NB4 (cell line): ENCODE results near the gene TCF4.

Source experiments
- DNase-seq: peaks from one replicate; pipeline ENCODE4 v3.0.0; 2010; ENCODE audit warnings: low read depth
- H3K4me3 ChIP-seq: one replicate; pipeline ENCODE4 v1.5.1; 2011; ENCODE audit warnings: mild to moderate bottlenecking, low read depth, low read length, moderate library complexity
- MYC ChIP-seq: IDR thresholded peaks from 2 replicates; pipeline ENCODE4 v1.6.1; 2011; ENCODE audit warnings: low read depth, low read length
- POLR2A ChIP-seq: IDR thresholded peaks from 2 replicates; pipeline ENCODE4 v1.6.1; 2011; ENCODE audit warnings: mild to moderate bottlenecking; ENCODE audit not compliant: insufficient read length; ENCODE audit errors: extremely low read depth
- TF ChIP-seq, protein P1 (sequence below): IDR thresholded peaks from one replicate; pipeline ENCODE4 v1.5.1; 2012; ENCODE audit warnings: low read depth, low read length
- TF ChIP-seq, protein P2 (sequence below): IDR thresholded peaks from 2 replicates; pipeline ENCODE4 v1.6.1; 2011; ENCODE audit warnings: low read depth, low read length

The TCF4 gene

DNA sequence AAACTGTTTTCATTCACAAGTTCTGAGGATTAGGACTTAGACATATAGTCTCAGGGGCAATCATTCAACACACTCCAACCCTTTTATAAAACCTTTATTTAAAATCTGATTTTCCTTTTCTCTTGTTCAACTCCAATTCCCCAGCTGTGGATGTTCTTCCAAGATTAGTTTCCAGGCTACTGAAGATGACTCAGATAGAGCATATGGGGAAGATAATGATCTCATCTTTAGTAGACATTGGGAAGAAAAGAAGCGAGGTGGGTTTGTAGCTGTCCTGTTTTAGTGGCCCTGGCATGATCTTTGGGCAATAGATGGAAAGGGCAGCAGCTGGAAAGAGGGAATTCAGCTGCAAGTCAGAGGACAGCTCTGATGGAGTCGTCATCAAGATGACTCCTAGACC, 381.1 kb downstream of the TCF4 start:
- DNase-seq, result no peak
- TF ChIP-seq POLR2A, result no peak
- TF ChIP-seq, protein P1, sequence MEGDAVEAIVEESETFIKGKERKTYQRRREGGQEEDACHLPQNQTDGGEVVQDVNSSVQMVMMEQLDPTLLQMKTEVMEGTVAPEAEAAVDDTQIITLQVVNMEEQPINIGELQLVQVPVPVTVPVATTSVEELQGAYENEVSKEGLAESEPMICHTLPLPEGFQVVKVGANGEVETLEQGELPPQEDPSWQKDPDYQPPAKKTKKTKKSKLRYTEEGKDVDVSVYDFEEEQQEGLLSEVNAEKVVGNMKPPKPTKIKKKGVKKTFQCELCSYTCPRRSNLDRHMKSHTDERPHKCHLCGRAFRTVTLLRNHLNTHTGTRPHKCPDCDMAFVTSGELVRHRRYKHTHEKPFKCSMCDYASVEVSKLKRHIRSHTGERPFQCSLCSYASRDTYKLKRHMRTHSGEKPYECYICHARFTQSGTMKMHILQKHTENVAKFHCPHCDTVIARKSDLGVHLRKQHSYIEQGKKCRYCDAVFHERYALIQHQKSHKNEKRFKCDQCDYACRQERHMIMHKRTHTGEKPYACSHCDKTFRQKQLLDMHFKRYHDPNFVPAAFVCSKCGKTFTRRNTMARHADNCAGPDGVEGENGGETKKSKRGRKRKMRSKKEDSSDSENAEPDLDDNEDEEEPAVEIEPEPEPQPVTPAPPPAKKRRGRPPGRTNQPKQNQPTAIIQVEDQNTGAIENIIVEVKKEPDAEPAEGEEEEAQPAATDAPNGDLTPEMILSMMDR, result no peak
- TF ChIP-seq, protein P2, sequence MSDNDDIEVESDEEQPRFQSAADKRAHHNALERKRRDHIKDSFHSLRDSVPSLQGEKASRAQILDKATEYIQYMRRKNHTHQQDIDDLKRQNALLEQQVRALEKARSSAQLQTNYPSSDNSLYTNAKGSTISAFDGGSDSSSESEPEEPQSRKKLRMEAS, result no peak
- TF ChIP-seq MYC, result no peak
- H3K4me3 ChIP-seq, result no peak overlapping the region

DNA sequence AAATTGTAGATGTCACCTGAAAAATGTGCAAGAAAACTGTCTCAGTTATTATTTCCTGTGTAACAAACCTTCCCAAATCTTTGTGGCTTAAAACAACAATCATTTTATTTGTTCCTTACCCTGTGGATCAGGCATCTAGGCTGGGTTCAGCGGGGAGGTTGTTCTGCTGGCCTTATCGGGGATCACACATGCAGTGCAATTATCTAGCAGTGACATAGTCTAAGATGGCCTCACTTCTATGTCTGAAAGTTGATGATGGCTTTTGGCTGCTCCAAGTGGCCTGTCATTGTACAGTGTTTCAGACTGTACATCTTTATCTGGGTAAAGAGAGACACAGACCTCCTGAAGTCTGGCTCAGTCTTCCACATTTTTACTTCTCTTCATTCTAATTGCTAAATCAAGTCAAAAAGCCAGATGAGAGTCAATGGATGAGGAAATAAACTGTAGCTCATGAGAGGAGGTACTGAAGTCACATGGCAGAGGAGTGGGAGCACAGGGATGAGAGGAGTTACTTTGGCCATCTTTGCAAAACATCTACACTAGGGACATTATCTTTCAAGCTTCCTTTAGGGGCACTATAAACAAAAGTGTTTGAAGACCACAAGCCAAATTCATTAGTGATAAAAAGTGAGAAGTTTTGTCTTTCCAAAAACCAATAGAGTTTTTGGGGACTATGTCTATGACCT, 385.6 kb downstream of the TCF4 start:
- no peak for DNase-seq
- no peak overlapping the region for H3K4me3 ChIP-seq
- no peak for TF ChIP-seq MYC
- no peak for TF ChIP-seq POLR2A
- TF ChIP-seq, protein P1, result no peak
- TF ChIP-seq, protein P2, result no peak

DNA sequence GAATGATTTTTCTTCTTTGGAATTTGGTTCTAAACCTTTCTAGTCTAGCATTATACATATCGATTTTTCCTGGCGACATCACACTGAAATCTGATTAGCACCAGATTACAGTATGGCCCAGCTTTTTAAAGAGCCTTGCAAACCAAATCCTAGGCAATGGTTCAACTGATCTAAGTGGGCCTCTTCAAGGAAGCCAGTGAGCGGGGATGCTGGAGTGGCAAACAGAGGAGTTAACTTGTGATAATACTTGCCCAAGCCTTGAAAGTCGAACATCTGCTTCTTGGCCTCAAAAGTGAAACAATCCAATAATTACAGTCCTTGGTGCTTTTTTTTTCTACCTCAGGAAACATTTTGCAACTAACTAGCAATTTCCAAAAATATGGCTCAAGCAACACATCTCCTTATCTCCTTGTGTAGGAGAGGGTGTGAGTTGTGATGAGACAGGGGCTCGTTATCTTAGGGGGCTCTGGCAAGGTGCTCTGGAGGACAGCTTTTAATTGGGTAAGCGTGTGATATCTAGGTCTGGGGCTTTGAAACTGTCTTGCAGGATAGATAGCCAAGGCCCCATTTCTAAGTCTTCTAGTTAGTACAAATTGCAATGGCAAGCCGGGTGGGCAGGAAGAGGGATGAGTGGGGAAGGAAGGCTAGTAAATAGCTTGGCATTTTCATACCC, 388.6 kb downstream of the TCF4 start:
- TF ChIP-seq, protein P2, result no peak
- no peak for DNase-seq
- no peak overlapping the region for H3K4me3 ChIP-seq

DNA sequence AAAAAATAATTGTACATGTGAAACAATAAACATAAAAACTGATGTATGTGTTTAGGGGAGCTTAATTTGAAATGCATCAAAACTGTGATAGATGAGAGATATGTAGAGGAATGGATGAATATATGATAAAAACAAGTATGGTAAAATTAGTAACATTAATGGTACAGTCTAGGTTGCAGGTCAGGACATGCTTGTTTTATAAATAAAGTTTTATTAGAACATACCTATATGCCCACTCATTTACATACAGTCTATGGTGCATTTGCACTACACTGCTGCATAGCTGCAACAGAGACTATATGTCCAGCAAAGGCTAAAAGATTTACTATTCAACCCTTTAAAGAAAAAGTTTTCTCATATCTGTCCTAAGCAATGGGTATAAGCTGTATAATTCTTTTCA, 392.1 kb downstream of the TCF4 start:
- no peak for DNase-seq
- TF ChIP-seq, protein P2, result no peak
- TF ChIP-seq MYC (no peak), POLR2A (no peak)
- TF ChIP-seq, protein P1, result no peak
- H3K4me3 ChIP-seq, result no peak overlapping the region

DNA sequence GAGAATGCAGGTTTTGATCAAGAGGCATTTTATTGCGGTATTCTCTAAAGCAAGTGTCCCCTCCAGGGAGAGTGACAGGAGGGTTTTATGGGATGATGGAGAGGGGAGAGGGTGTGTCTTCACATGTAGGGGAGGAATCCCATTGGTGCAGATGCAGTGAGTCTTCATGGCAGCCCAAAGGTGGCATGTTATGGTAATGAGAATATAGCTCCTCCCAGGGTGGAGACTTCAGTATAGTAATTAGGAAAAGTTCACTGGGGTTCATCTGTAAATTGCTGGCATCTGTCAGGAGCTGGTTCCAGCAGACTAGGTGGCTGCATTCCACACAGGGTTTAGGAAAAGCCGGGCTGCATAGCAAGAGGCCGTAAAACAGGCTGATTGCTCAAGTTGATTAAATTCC, 398.0 kb downstream of the TCF4 start:
- TF ChIP-seq, protein P1, result no peak
- TF ChIP-seq, protein P2, result no peak
- no peak for TF ChIP-seq MYC
- TF ChIP-seq POLR2A, result no peak
- DNase-seq, result no peak
- no peak overlapping the region for H3K4me3 ChIP-seq

DNA sequence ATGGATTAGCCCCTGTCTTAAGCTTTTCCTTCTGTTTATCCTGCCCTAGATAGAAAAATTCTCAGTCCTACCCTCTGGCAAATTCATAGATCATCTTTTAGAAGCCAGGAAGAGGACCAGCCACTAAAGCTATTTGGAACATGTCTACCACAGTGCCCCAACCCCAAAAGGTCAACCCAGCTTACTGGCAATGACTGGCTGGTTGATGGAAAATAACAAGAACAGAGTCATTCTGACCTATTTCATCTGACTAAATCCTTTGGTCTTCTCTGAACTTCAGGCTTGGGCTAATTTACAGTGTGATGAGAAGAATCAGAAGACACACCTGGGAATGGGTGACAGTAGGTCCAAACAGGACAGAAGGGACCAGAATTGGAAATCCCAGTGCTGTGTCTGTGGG, 401.4 kb downstream of the TCF4 start:
- DNase-seq, result no peak
- TF ChIP-seq, protein P1, result no peak
- TF ChIP-seq, protein P2, result no peak
- TF ChIP-seq MYC (no peak), POLR2A (no peak)
- H3K4me3 ChIP-seq, result no peak overlapping the region
